HepG2 (cell line): ENCODE measurements around the gene PSMB10. TPM values are rescaled to one million over a fixed set of nuclear protein-coding genes. Genes with fewer than 3 reads are reported as not detected.

ENCODE experiments used
- CEBPG ChIP-seq: IDR thresholded peaks from 2 replicates; pipeline ENCODE4 v1.6.1; 2016
- CREM ChIP-seq, 2 experiments: sonication (generic) in 1 of 2; formaldehyde crosslinking in 1 of 2; IDR thresholded peaks; 2 replicates each; pipeline versions ENCODE4 v1.4.0 to v1.6.1; 2016 to 2020; ENCODE audit warnings: antibody characterized with exemption in 1 of 2, mild to moderate bottlenecking in 1 of 2, missing genetic modification reagents in 1 of 2
- GMEB2 ChIP-seq: IDR thresholded peaks from 2 replicates; pipeline ENCODE4 v1.6.1; 2016; ENCODE audit warnings: missing biosample characterization, missing genetic modification reagents, low read depth
- MXD4 ChIP-seq: IDR thresholded peaks from 2 replicates; pipeline ENCODE4 v1.6.1; 2016; ENCODE audit warnings: mild to moderate bottlenecking, missing biosample characterization, missing genetic modification reagents
- NCOR1 ChIP-seq: fragments of 200-600 bp; sonication (generic); IDR thresholded peaks from 2 replicates; pipeline ENCODE4 v1.7.0; 2017; ENCODE audit warnings: antibody characterized with exemption, low read length, borderline replicate concordance
- SIX1 ChIP-seq: sonication (generic); formaldehyde crosslinking; IDR thresholded peaks from 2 replicates; pipeline ENCODE4 v1.4.0; 2020; ENCODE audit warnings: missing genetic modification reagents, borderline replicate concordance
- SMAD9 ChIP-seq: sonication (generic); formaldehyde crosslinking; IDR thresholded peaks from 2 replicates; pipeline ENCODE4 v1.5.1; 2020; ENCODE audit warnings: mild to moderate bottlenecking, missing genetic modification reagents
- TAF1 ChIP-seq: sonication (generic); formaldehyde crosslinking; IDR thresholded peaks from 2 replicates; pipeline ENCODE4 v1.4.0; 2020; ENCODE audit warnings: missing genetic modification reagents
- TCF7 ChIP-seq: sonication (generic); IDR thresholded peaks from 2 replicates; pipeline ENCODE4 v1.6.1; 2016; ENCODE audit warnings: antibody characterized with exemption, low read depth
- TFAP4 ChIP-seq: sonication (generic); IDR thresholded peaks from 2 replicates; pipeline ENCODE4 v1.6.1; 2016; ENCODE audit warnings: low read depth, borderline replicate concordance
- ZBTB33 ChIP-seq: sonication (generic); formaldehyde crosslinking; IDR thresholded peaks from 2 replicates; pipeline ENCODE4 v1.4.0; 2020; ENCODE audit warnings: missing genetic modification reagents
- ZNF263 ChIP-seq: sonication (generic); formaldehyde crosslinking; IDR thresholded peaks from 2 replicates; pipeline ENCODE4 v1.4.0; 2020; ENCODE audit warnings: missing genetic modification reagents
- ZNF484 ChIP-seq: sonication (generic); formaldehyde crosslinking; IDR thresholded peaks from 2 replicates; pipeline ENCODE4 v1.5.1; 2020; ENCODE audit warnings: mild to moderate bottlenecking, low read depth, missing genetic modification reagents, borderline replicate concordance
- ZNF501 ChIP-seq: sonication (generic); formaldehyde crosslinking; IDR thresholded peaks from 2 replicates; pipeline ENCODE4 v1.5.1; 2020; ENCODE audit warnings: mild to moderate bottlenecking, moderate library complexity, missing genetic modification reagents
- ZNF746 ChIP-seq: sonication (generic); formaldehyde crosslinking; IDR thresholded peaks from 2 replicates; pipeline ENCODE4 v1.8.0; 2022; ENCODE audit warnings: mild to moderate bottlenecking, missing genetic modification reagents
- ZSCAN30 ChIP-seq: sonication (generic); formaldehyde crosslinking; IDR thresholded peaks from 2 replicates; pipeline ENCODE4 v1.5.0; 2020; ENCODE audit warnings: mild to moderate bottlenecking, missing genetic modification reagents
- polyA plus RNA-seq, 8 experiments: library from polyadenylated mRNA; depleted of rRNA in 3 of 8; stranded (reverse) in 7 of 8; unstranded in 1 of 8; fragments of >200 nt; fragmentation: Illumina TruSeq in 4 of 8; extraction: Trizol in 4 of 8; gene quantifications; 2 replicates each; pipeline versions ENCODE4 v1.2.1 to v1.2.3, GENCODE V29; 2011 to 2016; ENCODE audit warnings: low read depth in 4 of 8, missing spikeins in 1 of 8, mixed read lengths in 1 of 8; ENCODE audit not compliant: insufficient read depth in 1 of 8
- total RNA-seq, 5 experiments: library from RNA; depleted of rRNA; stranded (reverse); fragments of >200 nt; fragmentation: Illumina TruSeq; extraction: Trizol; gene quantifications; 2 replicates each; pipeline ENCODE4 v1.2.3, GENCODE V29; 2016; ENCODE audit warnings: low read depth in 1 of 5
- TF ChIP-seq, protein P1 (sequence below): sonication (generic); formaldehyde crosslinking; IDR thresholded peaks from 2 replicates; pipeline ENCODE4 v1.8.0; 2022; ENCODE audit warnings: missing genetic modification reagents, mild to moderate bottlenecking, borderline replicate concordance
- TF ChIP-seq, protein P2 (sequence below): sonication (generic); formaldehyde crosslinking; IDR thresholded peaks from 2 replicates; pipeline ENCODE4 v1.5.0; 2020; ENCODE audit warnings: missing genetic modification reagents, mild to moderate bottlenecking, borderline replicate concordance

PSMB10 gene
- total and polyA plus RNA-seq, 2 of the 13 experiments (the other 11 are each of a cell fraction or from before 2014, with no cell fraction given): 12.7 to 65.9 TPM

- TF ChIP-seq ZNF501 (CRISPR knock-in tag) (peak; percentile 65; the same call in 1 of the 2 replicates), TFAP4 (no peak), NCOR1 (no peak), TCF7 (no peak), SIX1 (CRISPR knock-in tag) (peak; percentile 83; the same call in 1 of the 2 replicates), TAF1 (CRISPR knock-in tag) (peak; percentile 58; the same call in 1 of the 2 replicates), ZNF263 (CRISPR knock-in tag) (no peak), SMAD9 (no peak), MXD4 (0 out of 2 replicates have a peak, but pooled peaks have one; percentile 19), ZNF484 (CRISPR knock-in tag) (no peak), ZBTB33 (CRISPR knock-in tag) (no peak), ZSCAN30 (CRISPR knock-in tag) (no peak), GMEB2 (CRISPR knock-in tag) (peak; percentile 74), CREM (IDR thresholded peaks at IDR 0.05) (peak; percentile 94), CREM (CRISPR knock-in tag; IDR thresholded peaks at IDR 0.05) (peak; percentile 81), ZNF746 (0 out of 2 replicates have a peak, but pooled peaks have one; percentile 56), CEBPG (CRISPR knock-in tag) (no peak)
- TF ChIP-seq, protein P1, sequence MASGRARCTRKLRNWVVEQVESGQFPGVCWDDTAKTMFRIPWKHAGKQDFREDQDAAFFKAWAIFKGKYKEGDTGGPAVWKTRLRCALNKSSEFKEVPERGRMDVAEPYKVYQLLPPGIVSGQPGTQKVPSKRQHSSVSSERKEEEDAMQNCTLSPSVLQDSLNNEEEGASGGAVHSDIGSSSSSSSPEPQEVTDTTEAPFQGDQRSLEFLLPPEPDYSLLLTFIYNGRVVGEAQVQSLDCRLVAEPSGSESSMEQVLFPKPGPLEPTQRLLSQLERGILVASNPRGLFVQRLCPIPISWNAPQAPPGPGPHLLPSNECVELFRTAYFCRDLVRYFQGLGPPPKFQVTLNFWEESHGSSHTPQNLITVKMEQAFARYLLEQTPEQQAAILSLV (CRISPR knock-in tag): no peak
- TF ChIP-seq, protein P2, sequence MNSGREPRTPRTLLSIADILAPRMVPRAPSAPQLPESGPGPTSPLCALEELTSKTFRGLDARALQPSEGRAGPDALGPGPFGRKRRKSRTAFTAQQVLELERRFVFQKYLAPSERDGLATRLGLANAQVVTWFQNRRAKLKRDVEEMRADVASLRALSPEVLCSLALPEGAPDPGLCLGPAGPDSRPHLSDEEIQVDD (CRISPR knock-in tag): 0 out of 2 replicates have a peak, but pooled peaks have one; percentile 87
Observed at GRCh38 chr16:67892899-67893742, 43.5 kb downstream of the PSMB10 start, which contains the start of gene PSKH1 (continued).
